ENCODE measurements around the gene TENT5C.
A peak's percentile ranks its signal among the peaks of the same experiment; 100 is the strongest.

TENT5C gene

DNA sequence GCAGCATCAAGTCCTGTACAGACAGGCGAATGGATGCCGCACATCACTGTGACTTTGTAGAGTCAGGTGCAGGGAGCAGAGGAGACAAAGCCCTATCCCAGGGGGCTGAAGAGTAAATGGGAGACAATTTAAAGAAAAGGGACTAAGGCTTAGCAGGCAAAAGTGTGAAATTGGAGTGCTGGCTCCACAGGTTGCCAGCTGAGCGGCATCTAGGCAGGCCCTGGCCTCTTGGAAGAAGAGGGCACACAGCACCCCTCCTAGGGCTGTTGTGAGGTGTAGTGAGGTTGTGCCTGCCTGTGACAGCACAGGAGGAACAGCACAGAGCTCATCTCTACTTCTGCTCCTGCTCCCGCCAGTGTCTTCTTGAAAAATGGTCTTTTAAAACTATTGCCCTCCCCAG, 47.3 kb downstream of the TENT5C start:
- TF ChIP-seq CTCF (IDR thresholded peaks at IDR 0.05; ENCODE audit: extremely low read depth, insufficient read depth, missing control alignments): no peak
- in situ Hi-C loops (cut with MboI; ENCODE audit: low pct_unique_long_range_greater_than_20kb, low sequenced_read_pairs, unreplicated experiment): no loop called here
- DNase-seq (ENCODE audit: low spot score): no peak

GRCh38 chr1:117653732-117654492, 48.1 kb downstream of the TENT5C start:
- TF ChIP-seq CTCF (IDR thresholded peaks at IDR 0.05; ENCODE audit: extremely low read depth, insufficient read depth, missing control alignments): no peak
- in situ Hi-C loops (cut with MboI; ENCODE audit: low pct_unique_long_range_greater_than_20kb, low sequenced_read_pairs, unreplicated experiment): no loop called here
- no peak for DNase-seq (ENCODE audit: low spot score)

DNA sequence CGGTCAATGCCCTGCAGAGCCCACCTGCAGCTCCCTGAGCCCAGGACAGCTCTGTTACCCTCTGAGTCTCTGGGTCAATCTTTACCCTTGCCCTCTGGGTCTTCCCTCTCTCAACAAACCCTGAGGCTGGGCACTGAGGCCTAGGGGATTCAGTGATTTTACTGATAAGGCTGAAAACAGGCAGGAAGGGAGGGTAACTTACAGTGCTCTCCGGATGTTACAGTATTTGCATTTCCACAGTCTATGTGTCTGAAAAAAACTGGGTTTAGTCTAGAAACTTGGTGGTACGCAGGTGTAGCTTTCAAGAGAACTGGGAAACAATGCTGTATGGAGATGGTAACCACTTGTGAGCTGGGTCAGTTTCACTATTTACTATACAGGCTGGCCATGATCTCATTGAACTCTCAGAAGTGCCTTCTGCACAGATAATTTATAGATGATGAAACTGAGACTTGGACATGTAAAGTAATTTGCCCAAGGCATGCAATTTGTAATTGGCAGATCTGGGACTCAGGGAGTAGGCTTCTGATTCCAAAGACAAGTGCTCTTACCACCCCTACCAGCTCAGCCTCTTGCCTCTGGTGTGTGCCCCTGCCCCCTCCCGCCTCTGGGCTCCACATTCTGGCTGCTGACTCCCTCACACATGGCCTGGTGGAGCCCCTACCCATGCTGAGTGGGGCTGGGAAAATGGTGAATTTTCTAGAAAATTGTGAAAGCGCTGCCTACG, 48.8 kb downstream of the TENT5C start:
- in situ Hi-C loops (cut with MboI; ENCODE audit: low pct_unique_long_range_greater_than_20kb, low sequenced_read_pairs, unreplicated experiment): no loop called here
- TF ChIP-seq CTCF (IDR thresholded peaks at IDR 0.05; ENCODE audit: extremely low read depth, insufficient read depth, missing control alignments): no peak
- DNase-seq (ENCODE audit: low spot score): peak; percentile 76

GRCh38 chr1:117655220-117655577, 49.4 kb downstream of the TENT5C start:
- TF ChIP-seq CTCF (IDR thresholded peaks at IDR 0.05; ENCODE audit: extremely low read depth, insufficient read depth, missing control alignments): no peak
- DNase-seq (ENCODE audit: low spot score): no peak
- in situ Hi-C loops (cut with MboI; ENCODE audit: low pct_unique_long_range_greater_than_20kb, low sequenced_read_pairs, unreplicated experiment): no loop called here

DNA sequence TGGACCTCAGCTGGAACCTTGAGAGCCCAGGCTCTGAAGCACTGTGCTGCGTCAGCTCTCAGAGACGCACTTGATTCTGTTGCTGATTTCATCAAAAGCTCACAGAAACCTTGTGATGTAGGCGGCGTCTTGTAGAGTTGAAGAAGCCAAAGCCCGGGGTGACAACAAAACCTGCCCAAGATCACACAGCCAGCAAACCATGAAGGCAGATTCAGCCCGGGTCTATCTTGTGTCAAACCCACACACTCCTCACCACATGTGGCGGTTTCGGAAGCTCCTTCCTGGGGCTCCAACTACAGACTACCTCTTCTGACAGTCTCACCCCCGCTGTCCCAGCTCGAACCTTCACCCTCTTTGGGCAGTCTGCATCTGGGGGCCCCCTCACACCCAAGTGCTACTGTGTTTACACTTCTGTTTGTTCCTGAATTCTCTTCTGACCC, 50.4 kb downstream of the TENT5C start:
- peak; percentile 59 for DNase-seq (ENCODE audit: low spot score)
- no peak for TF ChIP-seq CTCF (IDR thresholded peaks at IDR 0.05; ENCODE audit: extremely low read depth, insufficient read depth, missing control alignments)
- in situ Hi-C loops (cut with MboI; ENCODE audit: low pct_unique_long_range_greater_than_20kb, low sequenced_read_pairs, unreplicated experiment): no loop called here

GRCh38 chr1:117657031-117657430, 51.2 kb downstream of the TENT5C start:
- TF ChIP-seq CTCF (IDR thresholded peaks at IDR 0.05; ENCODE audit: extremely low read depth, insufficient read depth, missing control alignments): no peak
- in situ Hi-C loops (cut with MboI; ENCODE audit: low pct_unique_long_range_greater_than_20kb, low sequenced_read_pairs, unreplicated experiment): no loop called here
- no peak for DNase-seq (ENCODE audit: low spot score)

Data from GM13977 (cell line).